CD4-positive, alpha-beta T cell (primary cell): ENCODE results near the gene PKLR. TPM values are rescaled to one million over a fixed set of nuclear protein-coding genes. Genes with fewer than 3 reads are reported as not detected.
A peak's percentile ranks its signal among the peaks of the same experiment; 100 is the strongest.

ENCODE experiments used
- ATAC-seq: fragments of 200-7000 bp; cut with Tn5 transposase; one replicate; pipeline ENCODE4 v1.10.0; 2022; ENCODE audit warnings: mild to moderate bottlenecking; ENCODE audit not compliant: poor library complexity
- CTCF ChIA-PET: fragments of 350-600 bp; sonication (Branson Sonifier 250); formaldehyde crosslinking; loops from one replicate; lab custom pipeline; 2021; ENCODE audit warnings: antibody characterized with exemption, inconsistent platforms; lab: Charles Lee
- POLR2A ChIA-PET: fragments of 350-600 bp; sonication (Branson Sonifier 250); formaldehyde crosslinking; loops from one replicate; lab custom pipeline; 2021; ENCODE audit warnings: antibody characterized with exemption, inconsistent platforms; lab: Charles Lee
- DNase-seq, 14 experiments: peaks; one replicate each; pipeline ENCODE4 v3.0.0-alpha.2; 2013 to 2020; ENCODE audit warnings: mixed read lengths in 2 of 14
- H3K27ac ChIP-seq, 2 donors: one replicate each; pipeline versions ENCODE4 v1.5.1 to v1.7.0; 2013; ENCODE audit warnings: low read length in 2 of 2, low read depth in 1 of 2, mild to moderate bottlenecking in 1 of 2
- H3K27me3 ChIP-seq, 2 experiments: 1 replicate in 1 of 2; 2 replicates in 1 of 2; pipeline versions ENCODE4 v1.6.1 to v1.7.0; 2013; ENCODE audit warnings: low read length in 2 of 2, control low read depth in 1 of 2, mild to moderate bottlenecking in 1 of 2, moderate library complexity in 1 of 2; ENCODE audit not compliant: insufficient read depth in 2 of 2, control insufficient read depth in 1 of 2
- H3K36me3 ChIP-seq: one replicate; pipeline ENCODE4 v1.6.1; 2013; ENCODE audit warnings: low read length, control low read depth; ENCODE audit not compliant: insufficient read depth
- H3K4me1 ChIP-seq: one replicate; pipeline ENCODE4 v1.6.1; 2013; ENCODE audit warnings: low read length, control low read depth; ENCODE audit not compliant: insufficient read depth
- H3K4me3 ChIP-seq: one replicate; pipeline ENCODE4 v1.5.1; 2013; ENCODE audit warnings: mild to moderate bottlenecking, low read length, moderate library complexity
- H3K9me3 ChIP-seq, 2 experiments: 1 replicate in 1 of 2; 2 replicates in 1 of 2; pipeline versions ENCODE4 v1.6.1 to v1.7.0; 2013; ENCODE audit warnings: low read length in 2 of 2, mild to moderate bottlenecking in 2 of 2, control low read depth in 1 of 2, moderate library complexity in 1 of 2; ENCODE audit not compliant: control insufficient read depth in 1 of 2, insufficient read depth in 1 of 2
- H3K27ac Mint-ChIP-seq: one replicate; pipeline ENCODE4 v1.8.0; 2020; ENCODE audit warnings: mixed read lengths
- H3K27me3 Mint-ChIP-seq: one replicate; pipeline ENCODE4 v1.8.0; 2021; ENCODE audit warnings: mixed read lengths
- H3K36me3 Mint-ChIP-seq: one replicate; pipeline ENCODE4 v1.8.0; 2021; ENCODE audit warnings: low read depth, mixed read lengths
- H3K4me1 Mint-ChIP-seq: one replicate; pipeline ENCODE4 v1.8.0; 2021; ENCODE audit warnings: low read depth, mixed read lengths
- H3K4me3 Mint-ChIP-seq: one replicate; pipeline ENCODE4 v1.8.0; 2020; ENCODE audit warnings: mild to moderate bottlenecking, mixed read lengths
- H3K9me3 Mint-ChIP-seq: one replicate; pipeline ENCODE4 v1.8.0; 2020; ENCODE audit warnings: mixed read lengths
- CTCF ChIP-seq: fragments of 200-600 bp; IDR thresholded peaks from one replicate; pipeline ENCODE4 v1.8.0; 2022; ENCODE audit warnings: antibody characterized with exemption, mild to moderate bottlenecking
- intact Hi-C, 2 experiments: fragments of 100-400 bp; cut with DNase I in 1 of 2; cut with micrococcal nuclease in 1 of 2; formaldehyde crosslinking; loops; one replicate each; pipeline versions ENCODE4 v1.15.1 to v1.9.0; 2023 to 2025; cut with DNase I, micrococcal nuclease
- total RNA-seq, 174 experiments: library from RNA in 2 of 174; stranded (reverse) in 2 of 174; gene quantifications; one replicate each; pipeline ENCODE4 v1.2.3 and lab custom pipeline; 2021 to 2026

PKLR gene
- total RNA-seq, 2 experiments from 2014 or later = not detected

DNA sequence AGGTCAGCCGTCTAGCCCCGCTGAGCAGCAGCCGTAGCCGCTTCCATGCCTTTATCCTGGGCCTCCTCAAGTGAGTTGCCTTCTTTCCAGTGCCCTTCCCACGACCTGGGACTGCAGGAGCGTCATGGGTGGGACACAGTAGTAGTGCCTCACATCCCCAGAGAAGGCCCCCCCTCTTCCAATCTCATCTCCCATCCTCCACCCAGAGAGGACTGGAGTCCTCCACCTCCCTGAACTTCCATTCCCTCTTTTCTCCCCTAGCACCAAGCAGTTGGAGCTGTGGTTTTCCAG is 24.3 kb upstream of the PKLR start:
- peaks cover 13% of the 10 kb centered on the region for H3K36me3 Mint-ChIP-seq
- POLR2A ChIA-PET = no interaction called here
- H3K9me3 Mint-ChIP-seq = no peaks in the 10 kb centered on the region
- Histone ChIP-seq H3K4me3 (no peak overlapping the region), H3K36me3 (peaks cover 8% of the 10 kb centered on the region), H3K4me1 (peaks cover 44% of the 10 kb centered on the region), H3K27ac (peak overlapping the region in 1 of 2 donors; percentile 63), H3K9me3 (no peaks in the 10 kb centered on the region), H3K27me3 (no peaks in the 10 kb centered on the region)
- H3K27ac Mint-ChIP-seq = peak overlapping the region; percentile 2
- H3K4me1 Mint-ChIP-seq = peaks cover 31% of the 10 kb centered on the region
- H3K4me3 Mint-ChIP-seq = peak overlapping the region; percentile 83
- intact Hi-C loops = no loop called here
- DNase-seq (no peak), ATAC-seq (no peak)
- no peaks in the 10 kb centered on the region for H3K27me3 Mint-ChIP-seq
- CTCF ChIA-PET = interaction anchor here (1.0 to 6.4 kb wide), 2 partner anchors 75 to 118 kb away, joined by 4 to 114 read pairs; partner anchors contain the start of gene THBS3
- no peak for TF ChIP-seq CTCF

- no peaks in the 10 kb centered on the region for H3K27me3 Mint-ChIP-seq
- H3K27ac Mint-ChIP-seq = peak overlapping the region; percentile 2
- CTCF ChIA-PET = interaction anchor here (1.0 to 6.4 kb wide), 4 partner anchors 46 to 152 kb away, joined by 4 to 114 read pairs (median 9); partner anchors contain the start of genes KRTCAP2 and THBS3
- POLR2A ChIA-PET = interaction anchor here (0.6 to 7.1 kb wide), 6 partner anchors 17 to 652 kb away, joined by 3 to 51 read pairs (median 7); partner anchors contain the start of genes CLK2 and FDPS
- H3K4me3 Mint-ChIP-seq = peak overlapping the region; percentile 92
- intact Hi-C loops = loop anchor here in 1 of 2 experiments (5.0 kb wide), 2 partner anchors 148 to 267 kb away; no protein-coding TSS in a partner anchor
- no peaks in the 10 kb centered on the region for H3K27me3 ChIP-seq
- peaks cover 37% of the 10 kb centered on the region for H3K4me1 Mint-ChIP-seq
- H3K9me3 ChIP-seq = no peaks in the 10 kb centered on the region
- ATAC-seq (no peak), DNase-seq (peak in 3 of 14 experiments; percentile 10 to 52 (median 22))
- H3K36me3 Mint-ChIP-seq = peaks cover 7% of the 10 kb centered on the region
- no peaks in the 10 kb centered on the region for H3K9me3 Mint-ChIP-seq
- peaks cover 3% of the 10 kb centered on the region for H3K36me3 ChIP-seq
- H3K4me1 ChIP-seq = peaks cover 49% of the 10 kb centered on the region
- H3K27ac ChIP-seq = peak overlapping the region; percentile 63 to 93
- no peak for TF ChIP-seq CTCF
- H3K4me3 ChIP-seq = peak overlapping the region; percentile 100
Measured at GRCh38 chr1:155324717-155325602, 23.7 kb upstream of the PKLR start.

- no peak for TF ChIP-seq CTCF
- peak; percentile 79 for ATAC-seq
- ChIA-PET POLR2A (interaction anchor here (0.5 to 7.1 kb wide), 17 partner anchors 16 to 1356 kb away, joined by 3 to 51 read pairs (median 5); partner anchors contain the start of genes ASH1L, CLK2, CREB3L4 and ENTREP3), CTCF (interaction anchor here (0.7 to 6.4 kb wide), 15 partner anchors 12 to 730 kb away, joined by 3 to 114 read pairs (median 4); partner anchors contain the start of genes CLK2, FDPS, KRTCAP2 and SCAMP3)
- Mint-ChIP-seq H3K9me3 (no peaks in the 10 kb centered on the region), H3K36me3 (peaks cover 3% of the 10 kb centered on the region), H3K27me3 (no peaks in the 10 kb centered on the region), H3K4me1 (peaks cover 45% of the 10 kb centered on the region), H3K4me3 (peak overlapping the region; percentile 92), H3K27ac (peak overlapping the region; percentile 69)
- intact Hi-C loops = loop anchor here in 1 of 2 experiments (5.0 kb wide), 2 partner anchors 147 to 268 kb away; no protein-coding TSS in a partner anchor
- DNase-seq = peak; percentile 69 to 94 (median 80)
- Histone ChIP-seq H3K27ac (peak overlapping the region; percentile 93 to 97), H3K9me3 (no peaks in the 10 kb centered on the region), H3K4me3 (peak overlapping the region; percentile 100), H3K27me3 (no peaks in the 10 kb centered on the region), H3K36me3 (peaks cover 4% of the 10 kb centered on the region), H3K4me1 (peaks cover 49% of the 10 kb centered on the region)
Measured at GRCh38 chr1:155324037-155324716, 22.9 kb upstream of the PKLR start.
